CD14-positive monocyte (primary cell): Measurements from ENCODE around the gene RAB27B. TPM values are rescaled to one million over a fixed set of nuclear protein-coding genes. Genes with fewer than 3 reads are reported as not detected.

Experiments
- DNase-seq, 3 donors: peaks; one replicate each; pipeline ENCODE4 v3.0.0-alpha.2; 2011 to 2022
- H2AFZ ChIP-seq: 2 replicates; pipeline ENCODE4 v1.6.0; 2012; ENCODE audit warnings: mild to moderate bottlenecking, low read depth, low read length, inconsistent platforms; ENCODE audit not compliant: insufficient read depth, poor library complexity, severe bottlenecking
- H3K27ac ChIP-seq, 2 donors: 1 replicate in 1 of 2; 2 replicates in 1 of 2; pipeline ENCODE4 v1.5.1; 2012 to 2013; ENCODE audit warnings: low read length in 2 of 2, control low read depth in 1 of 2, inconsistent platforms in 1 of 2, low read depth in 1 of 2, mild to moderate bottlenecking in 1 of 2
- H3K27me3 ChIP-seq, 2 donors: one replicate each; pipeline versions ENCODE4 v1.6.0 to v1.6.1; 2011 to 2013; ENCODE audit warnings: low read length in 2 of 2; ENCODE audit not compliant: control insufficient read depth in 2 of 2, insufficient read depth in 2 of 2
- H3K36me3 ChIP-seq, 2 donors: replicated peaks in 1 of 2; 1 replicate in 1 of 2; 2 replicates in 1 of 2; pipeline versions ENCODE4 v1.5.1 to v1.6.1; 2012 to 2013; ENCODE audit warnings: low read length in 2 of 2, control low read depth in 1 of 2, inconsistent platforms in 1 of 2, mild to moderate bottlenecking in 1 of 2; ENCODE audit not compliant: insufficient read depth in 2 of 2, control insufficient read depth in 1 of 2
- H3K4me1 ChIP-seq, 2 donors: 1 replicate in 1 of 2; 2 replicates in 1 of 2; pipeline versions ENCODE4 v1.5.1 to v1.6.1; 2012 to 2013; ENCODE audit warnings: low read length in 2 of 2, control low read depth in 1 of 2, inconsistent platforms in 1 of 2, mild to moderate bottlenecking in 1 of 2, moderate library complexity in 1 of 2; ENCODE audit not compliant: insufficient read depth in 2 of 2, control insufficient read depth in 1 of 2
- H3K4me2 ChIP-seq: replicated peaks from 2 replicates; pipeline ENCODE3; 2012; ENCODE audit warnings: low read length, moderate library complexity, mild to moderate bottlenecking; ENCODE audit not compliant: poor library complexity, severe bottlenecking; ENCODE audit errors: extremely low read depth
- H3K4me3 ChIP-seq, 3 experiments: fragments of 200-600 bp in 1 of 3; sonication (generic) in 1 of 3; replicated peaks in 1 of 3; 1 replicate in 2 of 3; 2 replicates in 1 of 3; pipeline ENCODE4 v1.5.1; 2011 to 2013; ENCODE audit warnings: low read length in 3 of 3, mild to moderate bottlenecking in 3 of 3, control low read depth in 2 of 3, low read depth in 2 of 3, inconsistent platforms in 1 of 3, moderate library complexity in 1 of 3
- H3K79me2 ChIP-seq: 2 replicates; pipeline ENCODE4 v1.6.0; 2012; ENCODE audit warnings: mild to moderate bottlenecking, control low read depth, inconsistent platforms, low read length, moderate library complexity; ENCODE audit not compliant: insufficient read depth
- H3K9ac ChIP-seq: 2 replicates; pipeline ENCODE4 v1.6.0; 2017; ENCODE audit warnings: low read length, mild to moderate bottlenecking; ENCODE audit not compliant: insufficient read depth, poor library complexity, severe bottlenecking
- H3K9me3 ChIP-seq, 2 donors: replicated peaks in 1 of 2; 1 replicate in 1 of 2; 2 replicates in 1 of 2; pipeline versions ENCODE4 v1.5.1 to v1.6.1; 2012 to 2013; ENCODE audit warnings: low read length in 2 of 2, control low read depth in 1 of 2; ENCODE audit not compliant: control insufficient read depth in 1 of 2, insufficient read depth in 1 of 2
- H4K20me1 ChIP-seq: 2 replicates; pipeline ENCODE4 v1.6.0; 2012; ENCODE audit warnings: mild to moderate bottlenecking, low read length, control low read depth, moderate library complexity; ENCODE audit not compliant: insufficient read depth
- H3K27ac Mint-ChIP-seq, 7 donors: one replicate each; pipeline ENCODE4 v1.8.0; 2020; ENCODE audit warnings: mild to moderate bottlenecking in 7 of 7, mixed read lengths in 7 of 7, moderate library complexity in 6 of 7, inconsistent platforms in 2 of 7
- H3K27me3 Mint-ChIP-seq, 3 donors: one replicate each; pipeline ENCODE4 v1.8.0; 2021 to 2022; ENCODE audit warnings: low read depth in 3 of 3, mild to moderate bottlenecking in 3 of 3, mixed read lengths in 3 of 3, moderate library complexity in 3 of 3, inconsistent platforms in 1 of 3
- H3K36me3 Mint-ChIP-seq, 2 donors: one replicate each; pipeline ENCODE4 v1.8.0; 2020; ENCODE audit warnings: mixed read lengths in 2 of 2, inconsistent platforms in 1 of 2, mild to moderate bottlenecking in 1 of 2
- H3K4me1 Mint-ChIP-seq: one replicate; pipeline ENCODE4 v1.8.0; 2020; ENCODE audit warnings: mild to moderate bottlenecking, mixed read lengths
- H3K4me3 Mint-ChIP-seq, 2 donors: one replicate each; pipeline ENCODE4 v1.8.0; 2020; ENCODE audit warnings: mild to moderate bottlenecking in 2 of 2, mixed read lengths in 2 of 2, moderate library complexity in 1 of 2
- H3K9me3 Mint-ChIP-seq, 7 donors: one replicate each; pipeline ENCODE4 v1.8.0; 2020 to 2022; ENCODE audit warnings: mixed read lengths in 7 of 7, mild to moderate bottlenecking in 6 of 7, moderate library complexity in 6 of 7, inconsistent platforms in 2 of 7
- WGBS: methylation state at CpG from one replicate; pipeline ENCODE4 v1.1.5; 2013; ENCODE audit warnings: missing lambda C conversion rate; ENCODE audit not compliant: insufficient coverage; 5-methylcytosine and 5-hydroxymethylcytosine counted together
- intact Hi-C, 2 donors: fragments of 100-400 bp; cut with micrococcal nuclease; formaldehyde crosslinking; loops; one replicate each; pipeline versions ENCODE4 v1.15.0 to v1.15.1; 2023
- polyA plus RNA-seq, 3 donors: library from polyadenylated mRNA; depleted of rRNA in 1 of 3; unstranded in 2 of 3; stranded (reverse) in 1 of 3; fragments of 300-500 nt in 2 of 3; fragments of >200 nt in 1 of 3; fragmentation: Illumina TruSeq in 2 of 3; gene quantifications; 1 replicate in 2 of 3; 2 replicates in 1 of 3; pipeline ENCODE4 v1.2.3, GENCODE V29; 2012 to 2021
- TF ChIP-seq, protein P1 (sequence below): fragments of 200-600 bp; IDR thresholded peaks from one replicate; pipeline ENCODE4 v1.8.0; 2022; ENCODE audit warnings: antibody characterized with exemption, mild to moderate bottlenecking

The RAB27B gene
- polyA plus RNA-seq, 3 donors, result 0.11 to 0.13 TPM; not detected in 1

DNA sequence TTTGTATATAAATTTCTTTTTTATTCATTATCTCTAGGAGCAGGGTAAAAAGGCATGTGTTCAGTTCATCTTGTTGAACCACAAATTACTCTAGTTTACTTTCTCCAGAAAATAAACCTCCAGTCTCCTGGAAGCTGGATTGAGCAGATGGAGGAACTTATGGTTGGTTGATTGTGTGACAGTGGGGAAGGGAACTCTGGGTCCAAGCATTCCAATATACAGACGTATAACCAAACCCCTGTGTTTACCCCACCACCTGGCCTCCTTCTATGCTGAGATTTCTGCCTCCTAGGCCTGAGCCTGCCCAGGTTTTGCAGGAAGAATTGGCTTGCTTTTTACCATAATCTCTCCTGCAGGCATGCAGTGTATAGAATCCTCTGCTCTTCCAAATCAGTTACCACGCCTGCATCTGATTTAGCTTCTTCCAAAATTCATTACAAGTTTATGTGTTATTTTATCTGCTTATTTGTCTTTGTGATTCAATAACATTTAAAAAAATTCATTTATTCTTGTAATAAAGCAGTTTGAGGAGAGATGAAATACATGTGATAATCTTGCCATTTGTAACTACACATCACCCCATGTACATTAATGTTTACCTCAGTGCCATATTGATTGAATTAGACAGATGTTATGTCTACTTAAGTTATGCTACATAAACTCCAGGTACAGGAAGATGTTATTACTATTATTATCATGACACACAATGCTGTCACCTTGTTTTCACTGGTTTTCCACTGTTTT lies 2.5 kb upstream of the RAB27B start:
- H3K27me3 ChIP-seq, result peaks cover 0 to 9% of the 10 kb centered on the region in 2 donors
- peaks cover 0 to 4% (median 0%) of the 10 kb centered on the region in 7 donors for H3K9me3 Mint-ChIP-seq
- no peak overlapping the region for H2AFZ ChIP-seq
- no peaks in the 10 kb centered on the region for H3K9me3 ChIP-seq
- no peaks in the 10 kb centered on the region for H3K79me2 ChIP-seq
- WGBS, result no CpG with 5 or more reads among the region's 2 CpGs
- H3K9ac ChIP-seq, result no peak overlapping the region
- no peak overlapping the region for H3K27ac ChIP-seq
- H3K36me3 ChIP-seq, result no peaks in the 10 kb centered on the region
- H3K4me1 Mint-ChIP-seq, result peaks cover 16% of the 10 kb centered on the region
- DNase-seq, result no peak
- H3K4me1 ChIP-seq, result peaks cover 10% of the 10 kb centered on the region in 2 donors
- TF ChIP-seq, protein P1, sequence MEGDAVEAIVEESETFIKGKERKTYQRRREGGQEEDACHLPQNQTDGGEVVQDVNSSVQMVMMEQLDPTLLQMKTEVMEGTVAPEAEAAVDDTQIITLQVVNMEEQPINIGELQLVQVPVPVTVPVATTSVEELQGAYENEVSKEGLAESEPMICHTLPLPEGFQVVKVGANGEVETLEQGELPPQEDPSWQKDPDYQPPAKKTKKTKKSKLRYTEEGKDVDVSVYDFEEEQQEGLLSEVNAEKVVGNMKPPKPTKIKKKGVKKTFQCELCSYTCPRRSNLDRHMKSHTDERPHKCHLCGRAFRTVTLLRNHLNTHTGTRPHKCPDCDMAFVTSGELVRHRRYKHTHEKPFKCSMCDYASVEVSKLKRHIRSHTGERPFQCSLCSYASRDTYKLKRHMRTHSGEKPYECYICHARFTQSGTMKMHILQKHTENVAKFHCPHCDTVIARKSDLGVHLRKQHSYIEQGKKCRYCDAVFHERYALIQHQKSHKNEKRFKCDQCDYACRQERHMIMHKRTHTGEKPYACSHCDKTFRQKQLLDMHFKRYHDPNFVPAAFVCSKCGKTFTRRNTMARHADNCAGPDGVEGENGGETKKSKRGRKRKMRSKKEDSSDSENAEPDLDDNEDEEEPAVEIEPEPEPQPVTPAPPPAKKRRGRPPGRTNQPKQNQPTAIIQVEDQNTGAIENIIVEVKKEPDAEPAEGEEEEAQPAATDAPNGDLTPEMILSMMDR, result no peak
- H3K4me2 ChIP-seq, result no peak overlapping the region
- H4K20me1 ChIP-seq, result no peaks in the 10 kb centered on the region
- intact Hi-C loops, result no loop called here
- no peak overlapping the region for H3K4me3 ChIP-seq
- H3K4me3 Mint-ChIP-seq, result no peak overlapping the region
- peaks cover 8 to 20% (median 11%) of the 10 kb centered on the region in 3 donors for H3K27me3 Mint-ChIP-seq
- no peaks in the 10 kb centered on the region for H3K36me3 Mint-ChIP-seq
- H3K27ac Mint-ChIP-seq, result no peak overlapping the region

DNA sequence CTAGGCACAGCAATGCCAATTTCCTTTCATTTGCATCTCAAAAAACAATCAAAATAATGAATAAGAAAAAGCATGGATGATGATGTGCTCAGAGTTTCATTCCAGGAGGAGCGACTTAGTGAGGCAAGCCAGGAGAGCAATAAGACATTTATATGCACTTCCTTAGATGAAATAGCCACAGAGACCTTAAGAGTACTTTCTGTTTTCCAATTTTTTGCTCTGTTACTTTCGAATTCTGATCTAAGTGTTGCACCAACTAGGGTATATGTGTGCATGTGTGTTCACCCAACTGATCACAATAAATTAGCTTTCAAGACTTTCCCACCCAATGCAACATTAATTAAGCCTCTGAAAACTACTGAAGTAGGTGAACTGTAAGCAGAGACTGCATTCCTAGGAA lies 709 bp downstream of the RAB27B start:
- H4K20me1 ChIP-seq, result no peaks in the 10 kb centered on the region
- H3K4me3 Mint-ChIP-seq, result peak overlapping the region; percentile 70 to 90
- H3K79me2 ChIP-seq, result no peaks in the 10 kb centered on the region
- H3K4me1 ChIP-seq, result peaks cover 10% of the 10 kb centered on the region in 2 donors
- DNase-seq, result no peak
- H3K9ac ChIP-seq, result peak overlapping the region; percentile 60
- peaks cover 11 to 20% (median 11%) of the 10 kb centered on the region in 3 donors for H3K27me3 Mint-ChIP-seq
- H3K27ac Mint-ChIP-seq, result no peak overlapping the region
- peaks cover 2 to 7% (median 4%) of the 10 kb centered on the region in 7 donors for H3K9me3 Mint-ChIP-seq
- no CpG with 5 or more reads among the region's 2 CpGs for WGBS
- peaks cover 12% of the 10 kb centered on the region for H3K4me1 Mint-ChIP-seq
- H3K9me3 ChIP-seq, result peaks cover 0 to 3% of the 10 kb centered on the region in 2 donors
- peaks cover 0 to 9% of the 10 kb centered on the region in 2 donors for H3K27me3 ChIP-seq
- no peaks in the 10 kb centered on the region for H3K36me3 ChIP-seq
- H2AFZ ChIP-seq, result peak overlapping the region; percentile 78
- H3K36me3 Mint-ChIP-seq, result no peaks in the 10 kb centered on the region
- TF ChIP-seq, protein P1, result no peak
- no peak overlapping the region for H3K27ac ChIP-seq
- H3K4me3 ChIP-seq, result peak overlapping the region in 1 of 3 experiments; percentile 67
- peak overlapping the region; percentile 72 for H3K4me2 ChIP-seq
- intact Hi-C loops, result no loop called here
